Caco-2 (cell line): ENCODE results near the gene IDH3G. TPM values are rescaled to one million over a fixed set of nuclear protein-coding genes. Genes with fewer than 3 reads are reported as not detected.

ENCODE experiments used
- BruUV-seq: library from RNA; stranded (reverse); fragments of 400-500 nt; replicated peaks from 2 replicates; lab custom pipeline; 2021; lab: Mats Ljungman, UMichigan
- CTCF ChIA-PET: fragments of 300-600 bp; sonication (Branson Sonifier 250); formaldehyde crosslinking; loops from one replicate; lab custom pipeline; 2022; ENCODE audit warnings: antibody characterized with exemption; lab: Charles Lee
- POLR2A ChIA-PET: fragments of 300-600 bp; sonication (Branson Sonifier 250); formaldehyde crosslinking; loops from one replicate; lab custom pipeline; 2022; ENCODE audit warnings: antibody characterized with exemption; lab: Charles Lee
- DNase-seq, 2 experiments: peaks; one replicate each; pipeline versions ENCODE4 v3.0.0 to v3.0.0-alpha.2; 2020 to 2022
- H3K27me3 ChIP-seq: replicated peaks from 2 replicates; pipeline ENCODE4 v1.6.0; 2011; ENCODE audit warnings: low read length; ENCODE audit not compliant: control insufficient read depth, insufficient read depth
- H3K36me3 ChIP-seq: 2 replicates; pipeline ENCODE4 v1.5.1; 2011; ENCODE audit warnings: low read length; ENCODE audit not compliant: control insufficient read depth, insufficient read depth
- H3K4me1 ChIP-seq: fragments of 250-450 bp; sonication (Bioruptor Pico); 2 replicates; pipeline ENCODE4 v1.5.1; 2020; ENCODE audit warnings: mild to moderate bottlenecking
- H3K4me3 ChIP-seq: 2 replicates; pipeline ENCODE4 v1.5.1; 2011; ENCODE audit warnings: low read depth, mild to moderate bottlenecking, control low read depth, low read length
- H3K9me3 ChIP-seq: fragments of 250-450 bp; sonication (Bioruptor Pico); 2 replicates; pipeline ENCODE4 v1.5.1; 2020; ENCODE audit warnings: mild to moderate bottlenecking, moderate library complexity
- H3K27ac Mint-ChIP-seq: one replicate; pipeline ENCODE4 v1.8.0; 2022; ENCODE audit warnings: mixed read lengths; ENCODE audit not compliant: unreplicated experiment
- H3K27me3 Mint-ChIP-seq: one replicate; pipeline ENCODE4 v1.8.0; 2022; ENCODE audit warnings: mixed read lengths; ENCODE audit not compliant: insufficient read depth, unreplicated experiment
- H3K36me3 Mint-ChIP-seq: one replicate; pipeline ENCODE4 v1.8.0; 2022; ENCODE audit warnings: mild to moderate bottlenecking, mixed read lengths; ENCODE audit not compliant: insufficient read depth, unreplicated experiment
- H3K4me1 Mint-ChIP-seq: one replicate; pipeline ENCODE4 v1.8.0; 2022; ENCODE audit warnings: low read depth, mixed read lengths; ENCODE audit not compliant: unreplicated experiment
- H3K4me3 Mint-ChIP-seq: one replicate; pipeline ENCODE4 v1.8.0; 2022; ENCODE audit warnings: mild to moderate bottlenecking, moderate library complexity, mixed read lengths; ENCODE audit not compliant: unreplicated experiment
- H3K9me3 Mint-ChIP-seq: one replicate; pipeline ENCODE4 v1.8.0; 2022; ENCODE audit warnings: mixed read lengths; ENCODE audit not compliant: unreplicated experiment
- CTCF ChIP-seq, 2 experiments: fragments of 200-600 bp in 1 of 2; IDR thresholded peaks; 1 replicate in 1 of 2; 2 replicates in 1 of 2; pipeline versions ENCODE4 v1.5.1 to v1.8.0; 2011 to 2022; ENCODE audit warnings: antibody characterized with exemption in 1 of 2, control low read depth in 1 of 2, inconsistent platforms in 1 of 2, low read depth in 1 of 2, low read length in 1 of 2, mild to moderate bottlenecking in 1 of 2, moderate library complexity in 1 of 2; ENCODE audit not compliant: insufficient read depth in 1 of 2, severe bottlenecking in 1 of 2, unreplicated experiment in 1 of 2
- intact Hi-C: fragments of 100-400 bp; cut with micrococcal nuclease; formaldehyde crosslinking; loops from one replicate; pipeline ENCODE4 v1.10.0; 2022; ENCODE audit not compliant: unreplicated experiment
- total RNA-seq: library from RNA; stranded (reverse); gene quantifications from 2 replicates; pipeline ENCODE4 v1.2.3, GENCODE V29; 2022

Gene IDH3G
- total RNA-seq, 1 experiment from 2014 or later: 53.3 TPM

GRCh38 chrX:153800746-153801145 is 6.6 kb upstream of the IDH3G start:
- Histone ChIP-seq H3K4me3 (no peak overlapping the region), H3K36me3 (no peaks in the 10 kb centered on the region), H3K9me3 (no peaks in the 10 kb centered on the region), H3K4me1 (no peaks in the 10 kb centered on the region), H3K27me3 (no peaks in the 10 kb centered on the region)
- ChIA-PET CTCF (no interaction called here), POLR2A (no interaction called here)
- no peak overlapping the region for H3K27ac Mint-ChIP-seq
- H3K4me1 Mint-ChIP-seq: no peaks in the 10 kb centered on the region
- H3K36me3 Mint-ChIP-seq: peaks cover 5% of the 10 kb centered on the region
- no peaks in the 10 kb centered on the region for H3K27me3 Mint-ChIP-seq
- BruUV-seq: no TSS peak
- H3K9me3 Mint-ChIP-seq: no peaks in the 10 kb centered on the region
- no peak for TF ChIP-seq CTCF (IDR thresholded peaks at IDR 0.05; ENCODE audit: insufficient read depth in 1 of 2, low read depth in 1 of 2, low read length in 1 of 2, severe bottlenecking in 1 of 2, unreplicated experiment in 1 of 2)
- no peak overlapping the region for H3K4me3 Mint-ChIP-seq
- no peak for DNase-seq
- intact Hi-C loops: no loop called here

GRCh38 chrX:153800177-153800722 is 6.1 kb upstream of the IDH3G start:
- Histone ChIP-seq H3K36me3 (no peaks in the 10 kb centered on the region), H3K27me3 (no peaks in the 10 kb centered on the region), H3K4me1 (no peaks in the 10 kb centered on the region), H3K4me3 (no peak overlapping the region), H3K9me3 (no peaks in the 10 kb centered on the region)
- no peak overlapping the region for H3K27ac Mint-ChIP-seq
- H3K4me3 Mint-ChIP-seq: no peak overlapping the region
- ChIA-PET POLR2A (no interaction called here), CTCF (no interaction called here)
- H3K27me3 Mint-ChIP-seq: no peaks in the 10 kb centered on the region
- TF ChIP-seq CTCF (IDR thresholded peaks at IDR 0.05; ENCODE audit: insufficient read depth in 1 of 2, low read depth in 1 of 2, low read length in 1 of 2, severe bottlenecking in 1 of 2, unreplicated experiment in 1 of 2): no peak
- no peak for DNase-seq
- BruUV-seq: no TSS peak
- peaks cover 5% of the 10 kb centered on the region for H3K36me3 Mint-ChIP-seq
- intact Hi-C loops: no loop called here
- H3K9me3 Mint-ChIP-seq: no peaks in the 10 kb centered on the region
- no peaks in the 10 kb centered on the region for H3K4me1 Mint-ChIP-seq

- Histone ChIP-seq H3K4me1 (no peaks in the 10 kb centered on the region), H3K36me3 (no peaks in the 10 kb centered on the region), H3K9me3 (no peaks in the 10 kb centered on the region), H3K4me3 (no peak overlapping the region), H3K27me3 (no peaks in the 10 kb centered on the region)
- Mint-ChIP-seq H3K27me3 (no peaks in the 10 kb centered on the region), H3K9me3 (no peaks in the 10 kb centered on the region), H3K4me3 (no peak overlapping the region), H3K4me1 (no peaks in the 10 kb centered on the region), H3K27ac (no peak overlapping the region), H3K36me3 (peaks cover 7% of the 10 kb centered on the region)
- DNase-seq: no peak
- TF ChIP-seq CTCF (IDR thresholded peaks at IDR 0.05; ENCODE audit: insufficient read depth in 1 of 2, low read depth in 1 of 2, low read length in 1 of 2, severe bottlenecking in 1 of 2, unreplicated experiment in 1 of 2): no peak
- ChIA-PET POLR2A (no interaction called here), CTCF (no interaction called here)
- intact Hi-C loops: loop anchor here (10.0 kb wide), 1 partner anchor 125 kb away; the partner anchor contains the start of gene ARHGAP4
- no TSS peak for BruUV-seq
Measured at GRCh38 chrX:153799326-153799725, 5.2 kb upstream of the IDH3G start.
